AG10803 (cell line): ENCODE measurements around the gene PITPNC1.

Experiments used
- DNase-seq: peaks from one replicate; pipeline ENCODE4 v3.0.0; 2010; ENCODE audit warnings: low read depth
- H3K4me3 ChIP-seq: 2 replicates; pipeline ENCODE4 v1.5.1; 2011; ENCODE audit warnings: mild to moderate bottlenecking, low read length, control low read depth
- CTCF ChIP-seq: conservative IDR thresholded peaks from 2 replicates; pipeline ENCODE4 v1.5.1; 2011; ENCODE audit warnings: mild to moderate bottlenecking, low read length, control low read depth, inconsistent platforms

Gene PITPNC1

GRCh38 chr17:67496286-67496685 lies 119.2 kb downstream of the PITPNC1 start:
- H3K4me3 ChIP-seq = no peak overlapping the region
- no peak for TF ChIP-seq CTCF
- no peak for DNase-seq

GRCh38 chr17:67499685-67500084 lies 122.6 kb downstream of the PITPNC1 start:
- no peak for TF ChIP-seq CTCF
- no peak for DNase-seq
- H3K4me3 ChIP-seq = no peak overlapping the region

- no peak for DNase-seq
- H3K4me3 ChIP-seq = no peak overlapping the region
- no peak for TF ChIP-seq CTCF
Observed at GRCh38 chr17:67500261-67500660, 123.2 kb downstream of the PITPNC1 start.

GRCh38 chr17:67500677-67501300 lies 123.7 kb downstream of the PITPNC1 start:
- TF ChIP-seq CTCF = no peak
- no peak for DNase-seq
- no peak overlapping the region for H3K4me3 ChIP-seq

- no peak for TF ChIP-seq CTCF
- H3K4me3 ChIP-seq = no peak overlapping the region
- no peak for DNase-seq
Observed at GRCh38 chr17:67502151-67502550, 125.1 kb downstream of the PITPNC1 start.

- no peak for TF ChIP-seq CTCF
- DNase-seq = no peak
- H3K4me3 ChIP-seq = no peak overlapping the region
Observed at GRCh38 chr17:67503184-67503583, 126.1 kb downstream of the PITPNC1 start.

GRCh38 chr17:67503739-67504138 lies 126.7 kb downstream of the PITPNC1 start:
- no peak overlapping the region for H3K4me3 ChIP-seq
- no peak for DNase-seq
- TF ChIP-seq CTCF = no peak
